SK-N-SH treated with all-trans-retinoic acid at 6 μM for 48 hours (cell line): ENCODE measurements around the gene AIG1.

ENCODE experiments used
- ARNTL ChIP-seq: fragments of 450-650 bp; formaldehyde crosslinking; IDR thresholded peaks from 2 replicates; pipeline ENCODE4 v1.5.0; 2020; ENCODE audit warnings: low read depth, mild to moderate bottlenecking, moderate library complexity, borderline replicate concordance
- CSDC2 ChIP-seq: fragments of 250-450 bp; sonication (Bioruptor Pico); IDR thresholded peaks from 2 replicates; pipeline ENCODE4 v1.5.0; 2020; ENCODE audit warnings: mild to moderate bottlenecking, moderate library complexity
- CSRNP3 ChIP-seq: fragments of 250-450 bp; sonication (Bioruptor Pico); IDR thresholded peaks from 2 replicates; pipeline ENCODE4 v1.5.1; 2021; ENCODE audit warnings: mild to moderate bottlenecking, moderate library complexity
- POU6F1 ChIP-seq: fragments of 250-450 bp; sonication (Bioruptor Pico); IDR thresholded peaks from 2 replicates; pipeline ENCODE4 v1.8.0; 2021; ENCODE audit warnings: low read depth, mild to moderate bottlenecking, moderate library complexity, borderline replicate concordance
- PPARA ChIP-seq: fragments of 250-450 bp; sonication (Bioruptor Pico); IDR thresholded peaks from 2 replicates; pipeline ENCODE4 v1.5.0; 2020; ENCODE audit warnings: mild to moderate bottlenecking, borderline replicate concordance
- RARB ChIP-seq: fragments of 250-450 bp; sonication (Bioruptor Pico); IDR thresholded peaks from 2 replicates; pipeline ENCODE4 v1.8.0; 2021; ENCODE audit warnings: mild to moderate bottlenecking, moderate library complexity

- TF ChIP-seq CSDC2 (CRISPR knock-in tag), result no peak
- TF ChIP-seq ARNTL (CRISPR knock-in tag), result no peak
- TF ChIP-seq CSRNP3, result no peak
- TF ChIP-seq POU6F1 (CRISPR knock-in tag), result no peak
- no peak for TF ChIP-seq RARB (CRISPR knock-in tag)
- TF ChIP-seq PPARA (CRISPR knock-in tag), result no peak
Observed at GRCh38 chr6:143034689-143035334, 25.9 kb upstream of the AIG1 start.
